Erythroblast (primary cell): Measurements from ENCODE around the gene AKT2.

Source experiments
- DNase-seq, 2 experiments: peaks; one replicate each; lab custom pipeline; 2025; lab: John Stamatoyannopoulos, UW
- GATA1 ChIP-seq: IDR thresholded peaks from 2 replicates; pipeline ENCODE4 v1.6.1; 2011; ENCODE audit warnings: low read depth, mild to moderate bottlenecking, control low read depth, low read length, moderate library complexity
- POLR2A ChIP-seq: IDR thresholded peaks from 2 replicates; pipeline ENCODE4 v1.6.1; 2011; ENCODE audit warnings: mild to moderate bottlenecking, low read length

The AKT2 gene

GRCh38 chr19:40264314-40265054 is 20.7 kb downstream of the AKT2 start:
- TF ChIP-seq GATA1 (no peak), POLR2A (no peak)
- no peak for DNase-seq

DNA sequence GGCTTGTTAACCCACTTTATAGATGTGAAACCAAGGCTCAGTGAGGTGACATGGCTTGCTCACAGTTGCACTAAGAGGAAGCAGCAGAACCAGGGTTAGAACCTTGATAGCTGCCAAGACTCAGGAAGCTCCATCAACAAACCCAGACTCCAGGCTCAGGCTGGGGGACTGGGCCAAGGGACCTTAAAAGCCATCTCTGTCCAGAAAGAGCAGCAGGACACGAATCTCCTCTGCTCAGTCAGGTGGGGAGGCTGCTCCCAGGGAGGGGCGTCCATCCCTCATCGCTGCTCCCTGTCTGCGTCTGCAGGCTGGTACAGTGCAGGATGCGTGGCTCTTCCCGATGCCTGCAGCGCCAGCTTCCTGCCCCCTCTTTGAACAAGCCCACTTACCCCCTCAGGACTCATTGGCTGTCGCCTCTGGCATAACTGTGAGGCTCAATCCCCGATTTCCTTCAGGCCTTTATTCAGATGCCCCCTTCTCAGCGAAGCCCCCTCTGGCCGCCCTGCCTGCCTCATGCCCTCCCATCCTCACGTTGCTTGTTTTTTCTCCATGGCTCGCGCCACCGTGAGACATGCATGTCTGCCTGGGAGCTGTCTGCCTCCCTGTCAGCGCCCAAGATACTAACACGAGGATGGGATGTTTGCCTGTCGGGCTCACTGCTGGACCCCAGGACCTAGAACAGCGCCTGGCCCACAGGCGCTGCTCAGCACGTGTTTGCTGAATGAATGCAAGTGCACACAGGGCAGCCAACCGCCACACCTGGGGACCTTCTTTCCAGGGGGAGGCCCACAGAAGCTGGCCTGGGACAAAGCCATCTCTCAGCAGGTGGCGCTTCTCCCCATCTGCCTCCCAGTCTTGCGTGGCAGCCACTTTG is 21.5 kb downstream of the AKT2 start:
- TF ChIP-seq POLR2A, result no peak
- no peak for TF ChIP-seq GATA1
- DNase-seq, result no peak

GRCh38 chr19:40262422-40262821 is 22.7 kb downstream of the AKT2 start:
- no peak for DNase-seq
- TF ChIP-seq GATA1 (no peak), POLR2A (no peak)

DNA sequence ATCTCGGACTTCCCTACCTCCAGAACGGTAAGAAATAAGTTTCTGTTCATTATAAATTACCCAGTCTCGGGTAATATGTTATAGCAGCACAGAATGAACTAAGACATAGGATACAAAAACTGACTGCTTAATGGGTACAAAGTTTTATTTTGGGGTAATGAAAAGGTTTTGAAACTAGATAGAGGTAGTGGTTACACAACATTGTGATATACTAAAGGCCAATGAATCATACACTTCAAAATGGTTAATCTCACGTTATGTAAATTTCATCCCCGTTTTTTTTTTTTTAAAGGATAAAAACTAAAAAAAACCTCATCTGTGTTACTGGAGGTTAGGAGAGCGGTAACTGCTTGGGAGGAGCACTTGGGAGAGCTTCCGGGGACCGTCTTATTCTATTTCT is 23.5 kb downstream of the AKT2 start:
- TF ChIP-seq POLR2A (no peak), GATA1 (no peak)
- no peak for DNase-seq

DNA sequence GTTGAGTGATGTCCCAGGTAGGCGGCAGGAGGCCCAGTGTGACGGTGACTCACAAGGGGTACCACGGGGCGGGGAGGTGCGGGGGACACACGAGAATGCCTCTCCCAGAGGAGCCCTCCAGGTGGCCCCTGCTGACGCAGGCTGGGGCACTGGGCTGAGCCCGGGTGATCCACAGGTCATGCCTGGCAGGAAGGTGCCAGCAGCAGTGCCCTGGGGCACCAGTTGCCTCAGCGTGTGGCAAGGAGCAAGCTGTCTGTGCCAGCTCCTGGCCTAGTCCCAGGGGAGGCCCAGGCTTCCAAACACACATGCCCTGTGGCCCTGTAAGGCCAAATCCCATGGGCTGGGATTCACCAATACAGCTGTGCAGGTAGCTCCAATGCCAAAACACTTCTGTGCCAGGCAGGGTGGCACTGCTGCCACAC is 28.0 kb downstream of the AKT2 start:
- DNase-seq, result no peak
- TF ChIP-seq POLR2A (no peak), GATA1 (no peak)

GRCh38 chr19:40256512-40256911 is 28.6 kb downstream of the AKT2 start:
- TF ChIP-seq POLR2A, result no peak
- TF ChIP-seq GATA1, result no peak
- no peak for DNase-seq

DNA sequence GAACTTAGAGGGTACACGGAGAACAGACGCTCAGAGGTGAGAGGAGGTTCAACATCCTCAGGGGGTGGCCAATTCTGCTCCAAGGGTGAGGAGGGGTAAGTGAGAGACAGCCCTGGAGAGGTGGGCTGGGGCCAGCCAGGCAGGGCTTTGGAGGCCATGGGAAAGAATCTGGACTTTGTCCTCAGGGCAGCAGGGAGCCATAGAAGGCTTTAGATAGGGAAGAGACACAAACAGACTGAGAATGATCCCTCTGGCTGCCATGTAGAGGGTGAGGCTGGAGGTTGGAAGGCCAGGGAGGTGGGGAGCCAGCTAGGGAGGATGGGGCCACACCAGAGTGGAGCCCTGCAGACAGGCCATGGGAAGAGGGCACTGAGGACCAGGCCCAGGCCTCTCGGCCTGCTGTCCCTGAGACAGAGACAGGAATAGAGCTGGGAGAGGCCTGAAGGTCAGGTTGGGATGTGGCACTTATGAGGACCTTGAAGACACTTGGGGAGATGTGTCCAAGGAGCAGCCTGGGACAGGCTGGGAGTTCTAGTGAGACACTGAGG is 29.5 kb downstream of the AKT2 start:
- TF ChIP-seq GATA1 (no peak), POLR2A (no peak)
- no peak for DNase-seq

- TF ChIP-seq POLR2A, result no peak
- no peak for TF ChIP-seq GATA1
- no peak for DNase-seq
Observed at GRCh38 chr19:40254714-40255418, 30.3 kb downstream of the AKT2 start.

GRCh38 chr19:40253611-40254092 is 31.5 kb downstream of the AKT2 start:
- TF ChIP-seq GATA1 (no peak), POLR2A (no peak)
- DNase-seq, result no peak

GRCh38 chr19:40252395-40252794 is 32.8 kb downstream of the AKT2 start:
- DNase-seq, result no peak
- TF ChIP-seq GATA1, result no peak
- TF ChIP-seq POLR2A, result no peak

DNA sequence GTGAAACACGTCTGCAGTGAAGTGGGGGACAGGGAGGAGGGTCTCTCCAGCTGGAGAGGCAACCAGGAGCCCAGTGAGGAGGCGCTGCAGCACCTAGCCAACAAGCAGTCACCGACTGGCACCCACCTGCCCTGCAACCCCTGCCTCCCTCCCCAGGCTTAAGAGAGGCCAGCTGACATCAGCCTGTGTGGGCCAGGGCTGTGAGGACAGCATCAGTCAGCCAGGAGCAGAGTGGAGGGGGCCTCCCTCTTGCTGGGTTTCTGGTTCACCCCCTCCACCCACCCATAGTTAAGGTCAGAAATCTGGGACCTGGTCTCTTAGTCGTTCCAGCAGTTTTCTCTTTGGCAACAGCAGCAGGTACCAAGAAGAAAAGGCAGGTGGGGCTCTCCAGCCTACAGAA is 33.2 kb downstream of the AKT2 start:
- DNase-seq, result no peak
- TF ChIP-seq POLR2A, result no peak
- no peak for TF ChIP-seq GATA1

- DNase-seq, result no peak
- TF ChIP-seq POLR2A (no peak), GATA1 (no peak)
Observed at GRCh38 chr19:40251244-40251643, 33.9 kb downstream of the AKT2 start.

DNA sequence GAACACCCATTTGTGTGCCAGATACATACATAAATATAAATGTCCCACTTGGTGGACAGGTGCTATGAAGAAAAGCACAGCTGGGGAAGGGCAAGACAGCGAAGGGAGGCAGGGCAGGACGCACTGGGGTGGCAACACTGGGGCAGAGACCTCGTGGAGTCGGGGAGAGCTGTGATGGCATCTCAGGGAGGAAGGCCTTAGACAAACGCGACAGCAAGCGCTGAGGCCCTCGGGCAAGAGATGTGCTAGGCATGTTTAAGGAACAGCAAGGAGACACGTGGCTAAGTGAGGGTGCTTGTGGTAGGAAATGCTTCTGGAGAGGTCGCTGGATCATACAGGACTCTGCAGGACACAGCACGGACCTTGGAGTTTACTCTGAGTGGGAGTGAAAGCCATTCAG is 35.4 kb downstream of the AKT2 start:
- TF ChIP-seq POLR2A, result no peak
- no peak for TF ChIP-seq GATA1
- DNase-seq, result no peak

GRCh38 chr19:40249201-40249600 is 35.9 kb downstream of the AKT2 start:
- no peak for DNase-seq
- no peak for TF ChIP-seq GATA1
- TF ChIP-seq POLR2A, result no peak
